GM12892 (cell line): Measurements from ENCODE around the gene KAT2B.

Experiments
- POLR2A ChIP-seq: IDR thresholded peaks from 2 replicates; pipeline ENCODE4 v1.6.1; 2011; ENCODE audit warnings: low read depth, low read length, control low read depth
- TAF1 ChIP-seq: IDR thresholded peaks from 2 replicates; pipeline ENCODE4 v1.6.1; 2011; ENCODE audit warnings: low read depth, mild to moderate bottlenecking, control low read depth, low read length, borderline replicate concordance

- TF ChIP-seq POLR2A (no peak), TAF1 (no peak)
Observed at GRCh38 chr3:20073068-20073467, 32.8 kb downstream of the KAT2B start.
